Activated T-cell treated with anti-CD3 and anti-CD28 coated beads, Interleukin-2, amount 50 U/mL, for 1 hour (primary cell): Measurements from ENCODE around the gene RAB11FIP3.

ENCODE experiments used
- DNase-seq: peaks from one replicate; pipeline ENCODE4 v3.0.0-alpha.2; 2020

The RAB11FIP3 gene

GRCh38 chr16:569445-570254, 144.2 kb downstream of the RAB11FIP3 start, which contains the start of gene PIGQ:
Gene PIGQ, plus strand, starts transcription at chr16:569968. Its CDS starts 4,107 bp downstream, at chr16:574075.
- DNase-seq: peak; percentile 79
